Neural progenitor cell (in vitro differentiated cells): ENCODE results near the gene CXCL1. TPM values are rescaled to one million over a fixed set of nuclear protein-coding genes. Genes with fewer than 3 reads are reported as not detected.

Source experiments
- DNase-seq: peaks from one replicate; pipeline ENCODE4 v3.0.0-alpha.2; 2016; ENCODE audit warnings: low spot score
- H2AFZ ChIP-seq: fragments of 200-600 bp; sonication (generic); replicated peaks from 2 replicates; pipeline ENCODE4 v1.6.1; 2016; ENCODE audit warnings: antibody characterized with exemption
- H3F3A ChIP-seq: fragments of 200-600 bp; sonication (generic); 2 replicates; pipeline ENCODE4 v1.6.1; 2016; ENCODE audit warnings: antibody characterized with exemption, low read depth
- H3K27ac ChIP-seq: fragments of 200-600 bp; sonication (generic); 2 replicates; pipeline ENCODE4 v1.5.1; 2016; ENCODE audit warnings: mild to moderate bottlenecking
- H3K27me3 ChIP-seq: fragments of 200-600 bp; sonication (generic); 2 replicates; pipeline ENCODE4 v1.6.1; 2016; ENCODE audit warnings: mild to moderate bottlenecking, moderate library complexity
- H3K36me3 ChIP-seq: fragments of 200-600 bp; sonication (generic); 2 replicates; pipeline ENCODE4 v1.5.1; 2016
- H3K4me1 ChIP-seq: fragments of 200-600 bp; sonication (generic); 2 replicates; pipeline ENCODE4 v1.6.1; 2016; ENCODE audit warnings: mixed run types
- H3K4me2 ChIP-seq: fragments of 200-600 bp; sonication (generic); 2 replicates; pipeline ENCODE4 v1.6.1; 2016
- H3K4me3 ChIP-seq: fragments of 200-600 bp; sonication (generic); 2 replicates; pipeline ENCODE4 v1.5.1; 2016
- H3K79me2 ChIP-seq: fragments of 200-600 bp; sonication (generic); 2 replicates; pipeline ENCODE4 v1.6.1; 2016; ENCODE audit warnings: low read depth
- H3K9ac ChIP-seq: fragments of 200-600 bp; sonication (generic); 2 replicates; pipeline ENCODE4 v1.6.1; 2016
- H3K9me3 ChIP-seq: fragments of 200-600 bp; sonication (generic); 2 replicates; pipeline ENCODE4 v1.5.1; 2016; ENCODE audit warnings: low read depth
- H4K20me1 ChIP-seq: fragments of 200-600 bp; sonication (generic); 2 replicates; pipeline ENCODE4 v1.6.1; 2016; ENCODE audit warnings: low read depth
- H3K27ac Mint-ChIP-seq: 3 replicates; pipeline ENCODE4 v1.8.0; 2021; ENCODE audit warnings: mixed read lengths
- H3K27me3 Mint-ChIP-seq: 2 replicates; pipeline ENCODE4 v1.8.0; 2022; ENCODE audit warnings: low read depth, mild to moderate bottlenecking, inconsistent platforms, moderate library complexity, mixed read lengths; ENCODE audit not compliant: insufficient read depth
- H3K36me3 Mint-ChIP-seq: 3 replicates; pipeline ENCODE4 v1.8.0; 2021; ENCODE audit warnings: mixed read lengths
- H3K4me1 Mint-ChIP-seq: 3 replicates; pipeline ENCODE4 v1.8.0; 2021; ENCODE audit warnings: mixed read lengths
- H3K4me3 Mint-ChIP-seq: 3 replicates; pipeline ENCODE4 v1.8.0; 2021; ENCODE audit warnings: mild to moderate bottlenecking, moderate library complexity, mixed read lengths
- H3K9me3 Mint-ChIP-seq: 3 replicates; pipeline ENCODE4 v1.8.0; 2020; ENCODE audit warnings: mixed read lengths
- CTCF ChIP-seq: fragments of 200-600 bp; sonication (generic); IDR thresholded peaks from 2 replicates; pipeline ENCODE4 v1.5.1; 2017; ENCODE audit warnings: antibody characterized with exemption, mild to moderate bottlenecking
- EZH2 ChIP-seq: fragments of 200-600 bp; sonication (generic); IDR thresholded peaks from 2 replicates; pipeline ENCODE4 v1.6.1; 2017; ENCODE audit warnings: antibody characterized with exemption, mild to moderate bottlenecking, moderate library complexity
- EZH2phosphoT487 ChIP-seq: fragments of 200-600 bp; sonication (generic); IDR thresholded peaks from 2 replicates; pipeline ENCODE4 v1.6.1; 2017; ENCODE audit warnings: antibody characterized with exemption
- total RNA-seq: library from RNA; depleted of rRNA; stranded (reverse); fragments of >200 nt; gene quantifications from 2 replicates; pipeline ENCODE4 v1.2.3, GENCODE V29; 2015; ENCODE audit warnings: low replicate concordance

Gene CXCL1
- total RNA-seq, 1 donor from 2014 or later = not detected

DNA sequence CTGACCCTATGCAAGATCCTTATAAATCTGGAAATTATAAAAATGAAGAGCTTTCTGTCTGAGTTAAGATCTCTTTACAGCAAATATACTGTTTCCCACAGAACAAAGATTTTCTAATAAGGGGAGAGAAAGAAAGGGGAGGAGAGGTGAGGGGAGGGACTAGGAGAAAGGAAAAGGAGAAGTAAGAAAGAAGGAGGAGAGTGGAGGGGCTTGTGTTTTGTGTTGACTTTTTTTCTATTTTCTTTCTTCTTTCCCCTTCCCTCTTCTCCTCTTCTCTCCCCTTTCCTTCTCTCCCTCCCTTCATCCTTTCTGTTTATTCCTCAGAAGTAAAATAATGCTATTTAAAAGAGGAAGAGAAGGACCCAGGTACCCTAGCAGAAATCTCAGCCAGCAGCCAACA, 26.5 kb upstream of the CXCL1 start:
- Histone ChIP-seq H3K27me3 (peaks cover 19% of the 10 kb centered on the region), H3K9ac (no peak overlapping the region), H3K9me3 (no peaks in the 10 kb centered on the region), H3K79me2 (no peaks in the 10 kb centered on the region), H3K4me3 (no peak overlapping the region), H3F3A (no peaks in the 10 kb centered on the region), H2AFZ (peak overlapping the region; percentile 0), H3K27ac (no peak overlapping the region), H3K36me3 (no peaks in the 10 kb centered on the region), H3K4me1 (no peaks in the 10 kb centered on the region), H4K20me1 (no peaks in the 10 kb centered on the region), H3K4me2 (no peak overlapping the region)
- Mint-ChIP-seq H3K27me3 (no peaks in the 10 kb centered on the region), H3K9me3 (no peaks in the 10 kb centered on the region), H3K4me1 (peaks cover 4% of the 10 kb centered on the region), H3K36me3 (no peaks in the 10 kb centered on the region), H3K27ac (no peak overlapping the region), H3K4me3 (no peak overlapping the region)
- TF ChIP-seq EZH2 = no peak
- TF ChIP-seq CTCF = no peak
- TF ChIP-seq EZH2phosphoT487 = no peak
- no peak for DNase-seq

GRCh38 chr4:73843369-73843768, 25.8 kb upstream of the CXCL1 start:
- no peaks in the 10 kb centered on the region for H3K4me1 ChIP-seq
- Mint-ChIP-seq H3K36me3 (no peaks in the 10 kb centered on the region), H3K4me3 (no peak overlapping the region), H3K27me3 (peaks cover 3% of the 10 kb centered on the region), H3K4me1 (peaks cover 4% of the 10 kb centered on the region), H3K9me3 (no peaks in the 10 kb centered on the region), H3K27ac (no peak overlapping the region)
- no peak overlapping the region for H3K27ac ChIP-seq
- H3K4me3 ChIP-seq = no peak overlapping the region
- no peak for DNase-seq
- no peaks in the 10 kb centered on the region for H4K20me1 ChIP-seq
- no peaks in the 10 kb centered on the region for H3K9me3 ChIP-seq
- no peaks in the 10 kb centered on the region for H3K79me2 ChIP-seq
- H2AFZ ChIP-seq = no peak overlapping the region
- H3K4me2 ChIP-seq = no peak overlapping the region
- H3K36me3 ChIP-seq = no peaks in the 10 kb centered on the region
- TF ChIP-seq EZH2phosphoT487 (no peak), EZH2 (no peak), CTCF (no peak)
- H3K27me3 ChIP-seq = peaks cover 12% of the 10 kb centered on the region
- no peaks in the 10 kb centered on the region for H3F3A ChIP-seq
- no peak overlapping the region for H3K9ac ChIP-seq

- Histone ChIP-seq H3K27ac (no peak overlapping the region), H3F3A (no peaks in the 10 kb centered on the region), H4K20me1 (no peaks in the 10 kb centered on the region), H3K36me3 (no peaks in the 10 kb centered on the region), H3K4me3 (no peak overlapping the region), H3K4me2 (no peak overlapping the region), H3K4me1 (no peaks in the 10 kb centered on the region), H3K9me3 (no peaks in the 10 kb centered on the region), H3K27me3 (peaks cover 2% of the 10 kb centered on the region), H3K79me2 (no peaks in the 10 kb centered on the region), H3K9ac (no peak overlapping the region), H2AFZ (no peak overlapping the region)
- H3K4me1 Mint-ChIP-seq = peaks cover 4% of the 10 kb centered on the region
- H3K9me3 Mint-ChIP-seq = no peaks in the 10 kb centered on the region
- no peak overlapping the region for H3K4me3 Mint-ChIP-seq
- no peak for TF ChIP-seq CTCF
- TF ChIP-seq EZH2 = no peak
- TF ChIP-seq EZH2phosphoT487 = no peak
- no peaks in the 10 kb centered on the region for H3K36me3 Mint-ChIP-seq
- H3K27me3 Mint-ChIP-seq = peaks cover 3% of the 10 kb centered on the region
- H3K27ac Mint-ChIP-seq = no peak overlapping the region
- no peak for DNase-seq
Measured at GRCh38 chr4:73844345-73844744, 24.8 kb upstream of the CXCL1 start.

- no peaks in the 10 kb centered on the region for H4K20me1 ChIP-seq
- H3K27ac ChIP-seq = no peak overlapping the region
- H3K4me1 ChIP-seq = no peaks in the 10 kb centered on the region
- Mint-ChIP-seq H3K9me3 (no peaks in the 10 kb centered on the region), H3K36me3 (no peaks in the 10 kb centered on the region), H3K4me3 (no peak overlapping the region), H3K27me3 (peaks cover 3% of the 10 kb centered on the region), H3K4me1 (peaks cover 4% of the 10 kb centered on the region), H3K27ac (no peak overlapping the region)
- H3K9me3 ChIP-seq = no peaks in the 10 kb centered on the region
- TF ChIP-seq EZH2phosphoT487 (no peak), CTCF (no peak), EZH2 (no peak)
- H3K4me2 ChIP-seq = no peak overlapping the region
- H3K4me3 ChIP-seq = no peak overlapping the region
- H3K36me3 ChIP-seq = no peaks in the 10 kb centered on the region
- no peaks in the 10 kb centered on the region for H3K27me3 ChIP-seq
- H2AFZ ChIP-seq = no peak overlapping the region
- no peaks in the 10 kb centered on the region for H3K79me2 ChIP-seq
- no peak overlapping the region for H3K9ac ChIP-seq
- no peak for DNase-seq
- no peaks in the 10 kb centered on the region for H3F3A ChIP-seq
Measured at GRCh38 chr4:73844806-73845205, 24.4 kb upstream of the CXCL1 start.
